ENCODE data around the gene LDB2. TPM values are rescaled to one million over a fixed set of nuclear protein-coding genes. Genes with fewer than 3 reads are reported as not detected.
A peak's percentile ranks its signal among the peaks of the same experiment; 100 is the strongest.

LDB2 gene
- total and polyA plus RNA-seq, 2 donors (not counting 1 experiment from before 2014, with no cell fraction given), result 41.6 to 78.3 TPM

DNA sequence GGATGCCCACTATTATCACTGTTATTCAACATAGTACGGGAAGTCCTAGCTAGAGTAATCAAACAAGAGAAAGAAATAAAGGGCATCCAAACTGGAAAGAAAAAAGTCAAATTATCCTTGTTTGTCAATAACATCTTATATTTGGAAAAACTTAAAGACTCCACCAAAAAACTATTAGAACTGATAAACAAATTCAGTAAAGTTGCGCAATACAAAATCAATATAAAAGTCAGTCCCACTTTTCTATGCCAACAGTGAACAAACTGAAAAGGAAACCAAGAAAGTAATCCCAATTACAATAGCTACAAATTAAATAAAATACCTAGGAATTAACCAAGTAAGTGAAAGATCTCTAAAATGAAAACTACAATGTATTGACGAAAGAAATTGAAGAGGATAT, 321.3 kb downstream of the LDB2 start:
- no peak overlapping the region for H3K4me3 ChIP-seq (replicated peaks in 1 of 4; ENCODE audit: control extremely low read depth in 1 of 4, insufficient read depth in 1 of 4, low read depth in 3 of 4, low read length in 4 of 4)
- no peak overlapping the region for H3K27ac ChIP-seq (ENCODE audit: insufficient read depth, low read length)
- H3K4me1 ChIP-seq (ENCODE audit: control insufficient read depth, extremely low read depth, insufficient read depth, low read length), result peaks cover 6% of the 10 kb centered on the region
- H3K4me2 ChIP-seq (ENCODE audit: extremely low read depth, insufficient read depth, low read length), result no peak overlapping the region
- no peaks in the 10 kb centered on the region for H4K20me1 ChIP-seq (ENCODE audit: control insufficient read depth, extremely low read depth, insufficient read depth, low read length)
- no peak overlapping the region for H3K9ac ChIP-seq (ENCODE audit: insufficient read depth, low read length)
- H3K27me3 ChIP-seq (ENCODE audit: control insufficient read depth, insufficient read depth, low read length), result no peaks in the 10 kb centered on the region
- H3K9me3 ChIP-seq (ENCODE audit: control insufficient read depth, insufficient read depth, low read depth, low read length), result no peaks in the 10 kb centered on the region
- H2AFZ ChIP-seq (ENCODE audit: low read length), result no peak overlapping the region
- no peak for DNase-seq (ENCODE audit: low read depth in 2 of 2)
- no peaks in the 10 kb centered on the region for H3K79me2 ChIP-seq (ENCODE audit: control insufficient read depth, insufficient read depth, low read length)
- TF ChIP-seq CTCF (conservative IDR thresholded peaks at IDR 0.05 in 1 of 2, IDR thresholded peaks at IDR 0.05 in 1 of 2; ENCODE audit: low read depth in 1 of 2, low read length in 2 of 2) (no peak), EZH2 (IDR thresholded peaks at IDR 0.05; ENCODE audit: low read length, missing control alignments) (no peak)
- H3K36me3 ChIP-seq (ENCODE audit: control insufficient read depth, insufficient read depth, low read length), result no peaks in the 10 kb centered on the region

GRCh38 chr4:16574981-16575380, 323.5 kb downstream of the LDB2 start:
- H3K36me3 ChIP-seq (ENCODE audit: control insufficient read depth, insufficient read depth, low read length), result no peaks in the 10 kb centered on the region

DNA sequence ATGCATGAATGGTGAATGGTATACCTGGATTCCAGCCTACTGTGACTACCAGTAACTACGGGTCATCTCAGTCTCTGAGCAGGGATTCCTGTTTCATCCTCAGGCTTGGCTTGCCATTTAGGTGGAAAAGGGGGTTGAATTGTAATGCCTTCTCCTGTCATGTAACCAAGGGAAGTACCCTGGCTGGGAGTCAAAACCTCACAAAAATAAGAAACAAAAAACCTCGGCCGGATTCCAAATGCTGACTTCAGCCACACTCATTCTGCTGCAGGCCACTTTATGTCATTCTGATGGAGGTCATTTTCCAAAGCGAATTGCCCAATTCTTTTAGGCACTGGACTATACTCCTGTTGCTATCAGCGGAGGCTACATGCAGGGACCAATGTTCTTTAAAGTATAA, 324.7 kb downstream of the LDB2 start:
- no peak overlapping the region for H3K4me2 ChIP-seq (ENCODE audit: extremely low read depth, insufficient read depth, low read length)
- no peak overlapping the region for H3K27ac ChIP-seq (ENCODE audit: insufficient read depth, low read length)
- no peaks in the 10 kb centered on the region for H3K79me2 ChIP-seq (ENCODE audit: control insufficient read depth, insufficient read depth, low read length)
- no peaks in the 10 kb centered on the region for H3K9me3 ChIP-seq (ENCODE audit: control insufficient read depth, insufficient read depth, low read depth, low read length)
- no peak overlapping the region for H3K9ac ChIP-seq (ENCODE audit: insufficient read depth, low read length)
- TF ChIP-seq EZH2 (IDR thresholded peaks at IDR 0.05; ENCODE audit: low read length, missing control alignments) (no peak), CTCF (conservative IDR thresholded peaks at IDR 0.05 in 1 of 2, IDR thresholded peaks at IDR 0.05 in 1 of 2; ENCODE audit: low read depth in 1 of 2, low read length in 2 of 2) (no peak)
- no peak overlapping the region for H2AFZ ChIP-seq (ENCODE audit: low read length)
- H4K20me1 ChIP-seq (ENCODE audit: control insufficient read depth, extremely low read depth, insufficient read depth, low read length), result no peaks in the 10 kb centered on the region
- DNase-seq (ENCODE audit: low read depth in 2 of 2), result peak; percentile 78 to 85
- H3K4me1 ChIP-seq (ENCODE audit: control insufficient read depth, extremely low read depth, insufficient read depth, low read length), result peaks cover 6% of the 10 kb centered on the region
- no peak overlapping the region for H3K4me3 ChIP-seq (replicated peaks in 1 of 4; ENCODE audit: control extremely low read depth in 1 of 4, insufficient read depth in 1 of 4, low read depth in 3 of 4, low read length in 4 of 4)
- H3K27me3 ChIP-seq (ENCODE audit: control insufficient read depth, insufficient read depth, low read length), result no peaks in the 10 kb centered on the region
- no peaks in the 10 kb centered on the region for H3K36me3 ChIP-seq (ENCODE audit: control insufficient read depth, insufficient read depth, low read length)

More at GRCh38 chr4:16574981-16575380, 323.5 kb downstream of the LDB2 start:
- Histone ChIP-seq H3K4me1 (ENCODE audit: control insufficient read depth, extremely low read depth, insufficient read depth, low read length) (peaks cover 6% of the 10 kb centered on the region), H3K9ac (ENCODE audit: insufficient read depth, low read length) (no peak overlapping the region), H3K9me3 (ENCODE audit: control insufficient read depth, insufficient read depth, low read depth, low read length) (no peaks in the 10 kb centered on the region), H4K20me1 (ENCODE audit: control insufficient read depth, extremely low read depth, insufficient read depth, low read length) (no peaks in the 10 kb centered on the region), H2AFZ (ENCODE audit: low read length) (no peak overlapping the region), H3K4me2 (ENCODE audit: extremely low read depth, insufficient read depth, low read length) (no peak overlapping the region), H3K27ac (ENCODE audit: insufficient read depth, low read length) (no peak overlapping the region), H3K4me3 (replicated peaks in 1 of 4; ENCODE audit: control extremely low read depth in 1 of 4, insufficient read depth in 1 of 4, low read depth in 3 of 4, low read length in 4 of 4) (no peak overlapping the region), H3K27me3 (ENCODE audit: control insufficient read depth, insufficient read depth, low read length) (no peaks in the 10 kb centered on the region), H3K79me2 (ENCODE audit: control insufficient read depth, insufficient read depth, low read length) (no peaks in the 10 kb centered on the region)
- no peak for TF ChIP-seq CTCF (conservative IDR thresholded peaks at IDR 0.05 in 1 of 2, IDR thresholded peaks at IDR 0.05 in 1 of 2; ENCODE audit: low read depth in 1 of 2, low read length in 2 of 2)
- no peak for TF ChIP-seq EZH2 (IDR thresholded peaks at IDR 0.05; ENCODE audit: low read length, missing control alignments)
- DNase-seq (ENCODE audit: low read depth in 2 of 2), result no peak
